GM19328 (cell line): ENCODE results near the gene SPSB4.
"Not testable (repeated sequence)": the region's sequence is repeated elsewhere in the genome, so short reads cannot be mapped to it uniquely, and the experiment has no call there.

Experiments used
- ATAC-seq: cut with Tn5 transposase; IDR thresholded peaks from one replicate; pipeline ENCODE4 v1.9.1; 2021; ENCODE audit warnings: mild to moderate bottlenecking, moderate library complexity; ENCODE audit not compliant: unreplicated experiment

The SPSB4 gene

GRCh38 chr3:141093971-141094684, 43.0 kb downstream of the SPSB4 start:
- ATAC-seq: no peak

GRCh38 chr3:141094790-141095545, 43.8 kb downstream of the SPSB4 start:
- ATAC-seq: no peak

- no peak for ATAC-seq
Measured at GRCh38 chr3:141095546-141095937, 44.4 kb downstream of the SPSB4 start.

GRCh38 chr3:141096164-141096563, 45.0 kb downstream of the SPSB4 start:
- ATAC-seq: no peak

- no peak for ATAC-seq
Measured at GRCh38 chr3:141096981-141097380, 45.8 kb downstream of the SPSB4 start.

- ATAC-seq: no peak
Measured at GRCh38 chr3:141100112-141100511, 49.0 kb downstream of the SPSB4 start.

GRCh38 chr3:141100531-141101320, 49.6 kb downstream of the SPSB4 start:
- no peak for ATAC-seq

GRCh38 chr3:141102372-141102771, 51.2 kb downstream of the SPSB4 start:
- no peak for ATAC-seq

GRCh38 chr3:141103067-141103466, 51.9 kb downstream of the SPSB4 start:
- ATAC-seq: no peak

- no peak for ATAC-seq
Measured at GRCh38 chr3:141103503-141103902, 52.4 kb downstream of the SPSB4 start.

GRCh38 chr3:141104151-141104821, 53.1 kb downstream of the SPSB4 start:
- ATAC-seq: no peak

GRCh38 chr3:141105828-141106628, 54.9 kb downstream of the SPSB4 start:
- ATAC-seq: no peak

- no peak for ATAC-seq
Measured at GRCh38 chr3:141106842-141107241, 55.7 kb downstream of the SPSB4 start.

- ATAC-seq: no peak
Measured at GRCh38 chr3:141108039-141108438, 56.9 kb downstream of the SPSB4 start.

GRCh38 chr3:141109751-141110150, 58.6 kb downstream of the SPSB4 start:
- no peak for ATAC-seq

- no peak for ATAC-seq
Measured at GRCh38 chr3:141110322-141110721, 59.2 kb downstream of the SPSB4 start.

GRCh38 chr3:141111364-141112155, 60.4 kb downstream of the SPSB4 start:
- no peak for ATAC-seq

GRCh38 chr3:141112686-141113297, 61.6 kb downstream of the SPSB4 start:
- ATAC-seq: no peak

GRCh38 chr3:141113680-141114079, 62.5 kb downstream of the SPSB4 start:
- ATAC-seq: not testable (repeated sequence)
